Suprapubic skin (tissue), 4 donors: ENCODE data around the gene IFIH1.

Experiments used
- CTCF ChIP-seq, 2 donors: fragments of 200-600 bp in 1 of 2; fragments of 450-650 bp in 1 of 2; sonication (generic) in 1 of 2; IDR thresholded peaks; one replicate each; pipeline ENCODE4 v1.5.1; 2016 to 2019; ENCODE audit warnings: antibody characterized with exemption in 2 of 2, mild to moderate bottlenecking in 1 of 2, moderate library complexity in 1 of 2
- EP300 ChIP-seq: sonication (generic); formaldehyde crosslinking; IDR thresholded peaks from one replicate; pipeline ENCODE4 v1.6.1; 2017; ENCODE audit warnings: antibody characterized with exemption
- POLR2A ChIP-seq, 2 donors: fragments of 450-650 bp; IDR thresholded peaks; one replicate each; pipeline ENCODE4 v1.6.1; 2017; ENCODE audit warnings: antibody characterized with exemption in 2 of 2, mild to moderate bottlenecking in 2 of 2, moderate library complexity in 2 of 2
- POLR2AphosphoS5 ChIP-seq, 3 donors: sonication (generic); formaldehyde crosslinking; IDR thresholded peaks; one replicate each; pipeline ENCODE4 v1.6.1; 2017; ENCODE audit warnings: antibody characterized with exemption in 3 of 3

DNA sequence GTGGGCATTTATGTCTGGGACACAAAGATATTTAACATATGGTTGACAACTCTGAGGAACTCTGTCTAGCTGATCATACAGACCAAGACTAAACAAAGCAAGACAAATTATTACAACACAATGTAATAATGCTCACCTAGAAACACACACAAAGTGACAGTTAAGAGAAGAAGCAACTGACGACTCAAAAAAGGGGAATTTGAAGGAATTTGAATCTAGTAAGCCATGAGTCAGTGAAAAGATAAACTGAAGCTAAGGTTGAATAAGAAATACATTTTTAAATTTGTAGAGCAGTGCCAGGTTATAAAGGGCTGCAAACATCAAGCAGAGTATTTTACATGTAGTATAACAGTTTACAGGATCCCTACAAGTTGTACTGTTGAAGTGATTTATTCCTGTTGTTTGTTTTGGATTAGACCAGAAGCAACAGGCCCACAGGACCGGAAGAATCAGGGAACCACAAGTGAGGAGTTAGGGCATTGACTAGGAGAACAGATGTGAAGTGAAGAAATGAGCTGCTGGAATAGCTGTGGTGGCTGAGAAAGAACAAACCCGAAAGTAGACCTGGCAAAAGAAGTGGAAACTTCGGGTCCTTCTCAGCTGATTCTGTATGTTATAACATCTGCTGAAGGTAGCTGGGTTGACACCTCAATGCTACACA is 35.6 kb downstream of the IFIH1 start:
- TF ChIP-seq CTCF (IDR thresholded peaks at IDR 0.05) (no peak), POLR2A (IDR thresholded peaks at IDR 0.05) (no peak), POLR2AphosphoS5 (IDR thresholded peaks at IDR 0.05) (no peak), EP300 (no peak)
